Parathyroid adenoma (tissue), 2 donors: ENCODE measurements around the gene RDX.

Experiments
- H2AFZ ChIP-seq: fragments of 300-600 bp; sonication (generic); one replicate; pipeline ENCODE4 v1.7.0; 2017; ENCODE audit warnings: antibody characterized with exemption, mild to moderate bottlenecking
- H3K27ac ChIP-seq: fragments of 300-600 bp; sonication (generic); one replicate; pipeline ENCODE4 v1.7.0; 2017
- H3K27me3 ChIP-seq: fragments of 300-600 bp; sonication (generic); one replicate; pipeline ENCODE4 v1.7.0; 2017; ENCODE audit warnings: low read length; ENCODE audit not compliant: control insufficient read depth, insufficient read depth
- H3K36me3 ChIP-seq: fragments of 300-600 bp; sonication (generic); one replicate; pipeline ENCODE4 v1.7.0; 2017; ENCODE audit warnings: low read length; ENCODE audit not compliant: control insufficient read depth, insufficient read depth
- H3K4me1 ChIP-seq: fragments of 300-600 bp; sonication (generic); one replicate; pipeline ENCODE4 v1.7.0; 2017; ENCODE audit warnings: control low read depth
- H3K4me2 ChIP-seq: fragments of 300-600 bp; sonication (generic); one replicate; pipeline ENCODE4 v1.7.0; 2017; ENCODE audit warnings: low read length
- H3K4me3 ChIP-seq: fragments of 300-600 bp; sonication (generic); one replicate; pipeline ENCODE4 v1.7.0; 2017; ENCODE audit warnings: low read depth, low read length
- H3K79me2 ChIP-seq: fragments of 300-600 bp; sonication (generic); one replicate; pipeline ENCODE4 v1.7.0; 2017; ENCODE audit warnings: control low read depth
- H3K9ac ChIP-seq: fragments of 300-600 bp; sonication (generic); one replicate; pipeline ENCODE4 v1.7.0; 2017; ENCODE audit warnings: mild to moderate bottlenecking
- H3K9me3 ChIP-seq: fragments of 300-600 bp; sonication (generic); one replicate; pipeline ENCODE4 v1.7.0; 2017; ENCODE audit warnings: low read length; ENCODE audit not compliant: control insufficient read depth
- TF ChIP-seq, protein P1 (sequence below): fragments of 300-600 bp; sonication (generic); IDR thresholded peaks from one replicate; pipeline ENCODE4 v1.7.0; 2017; ENCODE audit warnings: antibody characterized with exemption, mild to moderate bottlenecking
- donor health status: primary hyperparathyroidism.

The RDX gene

DNA sequence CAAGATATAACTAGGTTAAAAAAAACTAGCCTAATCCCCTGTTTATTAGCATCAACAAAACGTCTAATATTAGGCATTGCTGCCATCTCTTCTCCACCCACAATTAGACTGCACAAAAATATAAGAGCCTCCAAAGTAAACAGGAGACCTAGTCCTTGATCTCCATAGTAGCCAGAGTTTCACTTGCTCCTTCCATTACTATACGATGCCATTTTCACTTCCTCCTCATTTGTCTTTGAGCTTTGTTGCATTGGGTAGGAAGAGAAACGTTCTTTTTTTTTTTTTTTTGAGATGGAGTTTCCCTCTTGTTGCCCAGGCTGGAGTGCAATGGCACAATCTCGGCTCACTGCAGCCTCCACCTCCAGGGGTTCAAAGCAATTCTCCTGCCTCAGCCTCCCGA is 42.3 kb upstream of the RDX start:
- TF ChIP-seq, protein P1, sequence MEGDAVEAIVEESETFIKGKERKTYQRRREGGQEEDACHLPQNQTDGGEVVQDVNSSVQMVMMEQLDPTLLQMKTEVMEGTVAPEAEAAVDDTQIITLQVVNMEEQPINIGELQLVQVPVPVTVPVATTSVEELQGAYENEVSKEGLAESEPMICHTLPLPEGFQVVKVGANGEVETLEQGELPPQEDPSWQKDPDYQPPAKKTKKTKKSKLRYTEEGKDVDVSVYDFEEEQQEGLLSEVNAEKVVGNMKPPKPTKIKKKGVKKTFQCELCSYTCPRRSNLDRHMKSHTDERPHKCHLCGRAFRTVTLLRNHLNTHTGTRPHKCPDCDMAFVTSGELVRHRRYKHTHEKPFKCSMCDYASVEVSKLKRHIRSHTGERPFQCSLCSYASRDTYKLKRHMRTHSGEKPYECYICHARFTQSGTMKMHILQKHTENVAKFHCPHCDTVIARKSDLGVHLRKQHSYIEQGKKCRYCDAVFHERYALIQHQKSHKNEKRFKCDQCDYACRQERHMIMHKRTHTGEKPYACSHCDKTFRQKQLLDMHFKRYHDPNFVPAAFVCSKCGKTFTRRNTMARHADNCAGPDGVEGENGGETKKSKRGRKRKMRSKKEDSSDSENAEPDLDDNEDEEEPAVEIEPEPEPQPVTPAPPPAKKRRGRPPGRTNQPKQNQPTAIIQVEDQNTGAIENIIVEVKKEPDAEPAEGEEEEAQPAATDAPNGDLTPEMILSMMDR: no peak
- Histone ChIP-seq H3K9ac (no peak overlapping the region), H3K9me3 (no peaks in the 10 kb centered on the region), H3K4me3 (no peak overlapping the region), H3K27ac (no peak overlapping the region), H3K79me2 (no peaks in the 10 kb centered on the region), H3K27me3 (no peaks in the 10 kb centered on the region), H3K4me2 (no peak overlapping the region), H2AFZ (no peak overlapping the region), H3K36me3 (no peaks in the 10 kb centered on the region), H3K4me1 (no peaks in the 10 kb centered on the region)

DNA sequence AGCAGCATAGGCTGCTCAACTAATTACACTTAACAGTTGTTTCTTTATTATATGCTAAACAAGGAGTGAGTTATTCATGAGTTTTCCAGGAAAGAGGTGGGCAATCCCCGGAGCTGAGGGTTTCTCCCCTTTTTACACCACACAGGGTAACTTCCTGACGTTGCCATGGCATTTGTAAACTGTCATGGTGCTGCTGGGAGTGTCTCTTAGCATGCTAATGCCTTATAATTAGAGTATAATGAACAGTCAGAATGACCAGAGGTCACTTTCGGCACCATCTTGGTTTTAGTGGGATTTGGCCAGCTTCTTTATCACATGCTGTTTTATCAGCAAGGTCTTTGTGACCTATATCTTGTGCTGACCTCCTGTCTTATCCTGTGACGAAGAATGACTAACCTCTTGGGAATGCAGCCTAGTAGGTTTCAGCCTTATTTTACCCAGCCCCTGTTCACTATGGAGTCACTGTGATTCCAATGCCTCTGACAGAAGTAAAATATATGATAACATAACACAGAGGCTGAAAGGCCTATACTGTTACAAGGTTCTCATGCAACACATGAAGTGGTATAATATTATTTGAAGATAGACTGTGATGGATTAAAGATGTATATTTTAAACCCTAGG is 41.3 kb upstream of the RDX start:
- Histone ChIP-seq H3K9me3 (no peaks in the 10 kb centered on the region), H3K27ac (no peak overlapping the region), H3K4me2 (no peak overlapping the region), H3K9ac (no peak overlapping the region), H2AFZ (no peak overlapping the region), H3K4me1 (no peaks in the 10 kb centered on the region), H3K79me2 (no peaks in the 10 kb centered on the region), H3K27me3 (no peaks in the 10 kb centered on the region), H3K36me3 (no peaks in the 10 kb centered on the region), H3K4me3 (no peak overlapping the region)
- TF ChIP-seq, protein P1: no peak

DNA sequence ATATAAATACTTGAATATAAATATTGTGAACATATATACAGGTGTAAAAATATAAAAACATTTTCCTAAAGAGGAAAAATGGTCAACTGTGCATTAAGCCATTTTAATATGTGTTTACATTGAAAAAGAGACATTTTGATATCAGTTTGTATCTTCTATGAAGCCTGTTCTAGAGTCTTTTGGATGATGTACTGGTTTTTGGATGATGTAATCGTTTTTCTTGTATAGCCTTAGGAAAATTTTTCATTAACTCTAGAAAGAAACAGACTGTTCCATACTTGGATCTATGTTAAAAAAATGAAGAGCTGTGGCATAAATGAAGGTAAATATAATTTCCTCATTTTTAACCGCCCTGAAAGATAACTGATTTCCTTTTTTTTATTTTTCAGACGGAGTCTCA is 39.6 kb upstream of the RDX start:
- Histone ChIP-seq H3K27ac (no peak overlapping the region), H3K4me3 (no peak overlapping the region), H3K27me3 (no peaks in the 10 kb centered on the region), H3K9ac (no peak overlapping the region), H3K36me3 (no peaks in the 10 kb centered on the region), H2AFZ (no peak overlapping the region), H3K4me2 (no peak overlapping the region), H3K9me3 (no peaks in the 10 kb centered on the region), H3K79me2 (no peaks in the 10 kb centered on the region), H3K4me1 (no peaks in the 10 kb centered on the region)
- TF ChIP-seq, protein P1: no peak

GRCh38 chr11:110335358-110335757 is 38.9 kb upstream of the RDX start:
- Histone ChIP-seq H3K4me1 (no peaks in the 10 kb centered on the region), H3K36me3 (no peaks in the 10 kb centered on the region)
- TF ChIP-seq, protein P1: no peak

DNA sequence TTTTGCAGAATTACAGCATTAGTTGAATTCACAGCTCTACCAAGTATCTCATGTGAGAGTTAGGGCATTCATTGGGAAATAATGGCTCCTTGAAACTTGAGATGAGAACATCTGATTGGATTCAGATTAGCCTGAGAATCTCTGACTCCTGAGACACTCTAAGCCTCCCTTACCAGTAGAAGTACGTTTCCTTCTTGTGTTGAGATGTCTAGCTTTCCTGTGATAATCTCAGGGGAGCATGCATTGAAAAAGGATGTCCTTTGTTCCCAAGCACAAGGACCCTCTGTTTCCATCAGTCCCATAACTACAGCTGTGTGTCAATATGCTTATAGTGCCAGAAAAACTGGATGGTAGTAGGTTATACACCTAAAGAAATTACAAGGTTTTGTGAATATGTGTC is 35.2 kb upstream of the RDX start:
- H3K36me3 ChIP-seq: no peaks in the 10 kb centered on the region
- no peak overlapping the region for H2AFZ ChIP-seq
- H3K9me3 ChIP-seq: no peaks in the 10 kb centered on the region
- H3K4me3 ChIP-seq: no peak overlapping the region
- no peak overlapping the region for H3K27ac ChIP-seq
- H3K4me2 ChIP-seq: no peak overlapping the region
- H3K9ac ChIP-seq: no peak overlapping the region
- no peaks in the 10 kb centered on the region for H3K27me3 ChIP-seq
- TF ChIP-seq, protein P1: no peak
- no peaks in the 10 kb centered on the region for H3K79me2 ChIP-seq
- H3K4me1 ChIP-seq: no peaks in the 10 kb centered on the region

More at GRCh38 chr11:110335358-110335757, 38.9 kb upstream of the RDX start:
- Histone ChIP-seq H3K4me3 (no peak overlapping the region), H3K79me2 (no peaks in the 10 kb centered on the region), H3K27ac (no peak overlapping the region), H3K9ac (no peak overlapping the region), H3K9me3 (no peaks in the 10 kb centered on the region), H3K4me2 (no peak overlapping the region), H3K27me3 (no peaks in the 10 kb centered on the region), H2AFZ (no peak overlapping the region)
